HepG2 (cell line): ENCODE measurements around the gene PDSS2. TPM values are rescaled to one million over a fixed set of nuclear protein-coding genes. Genes with fewer than 3 reads are reported as not detected.

Experiments used
- ATAC-seq: fragments of 200-7000 bp; cut with Tn5 transposase; 3 replicates; pipeline ENCODE4 v1.9.1; 2020; ENCODE audit warnings: mild to moderate bottlenecking, moderate library complexity
- BruUV-seq: library from RNA; stranded (reverse); fragments of 400-500 nt; replicated peaks from 2 replicates; lab custom pipeline; 2021; lab: Mats Ljungman, UMichigan
- CTCF ChIA-PET: fragments of 300-600 bp; formaldehyde crosslinking; extraction: SDS; loops from one replicate; lab custom pipeline; 2021; ENCODE audit warnings: low total read pairs, inconsistent platforms, low intra/inter-chr PET ratio; lab: Yijun Ruan, JAX
- POLR2A ChIA-PET: fragments of 350-600 bp; sonication (Branson Sonifier 250); formaldehyde crosslinking; loops from one replicate; lab custom pipeline; 2020; ENCODE audit warnings: antibody characterized with exemption, inconsistent platforms; lab: Yijun Ruan, JAX
- DNase-seq: peaks from one replicate; pipeline ENCODE4 v3.0.0-alpha.2; 2015; ENCODE audit warnings: low spot score
- FAIRE-seq: peaks from 3 replicates; lab custom pipeline; 2011; peaks lifted over from hg19 to GRCh38; lab: Jason Lieb, UNC
- H2AFZ ChIP-seq: one replicate; pipeline ENCODE4 v1.6.1; 2011; ENCODE audit warnings: low read length, inconsistent platforms
- H3K27ac ChIP-seq: fragments of 300-600 bp; 3 replicates; pipeline ENCODE4 v1.8.0; 2011; ENCODE audit warnings: mixed run types, mild to moderate bottlenecking, mixed read lengths, low read length, inconsistent platforms; ENCODE audit not compliant: insufficient read depth; ENCODE audit errors: extremely low read length
- H3K27me3 ChIP-seq, 2 experiments: fragments of 200-600 bp in 1 of 2; 2 replicates in 1 of 2; 3 replicates in 1 of 2; pipeline versions ENCODE4 v1.6.0 to v1.8.0; 2011; ENCODE audit warnings: low read length in 2 of 2, mild to moderate bottlenecking in 2 of 2, moderate library complexity in 2 of 2, inconsistent platforms in 1 of 2; ENCODE audit not compliant: insufficient read depth in 2 of 2, control insufficient read depth in 1 of 2
- H3K36me3 ChIP-seq, 2 experiments: fragments of 200-600 bp in 1 of 2; replicated peaks in 1 of 2; 2 replicates in 1 of 2; 3 replicates in 1 of 2; pipeline versions ENCODE4 v1.5.1 to v1.8.0; 2011; ENCODE audit warnings: low read length in 2 of 2, inconsistent platforms in 1 of 2; ENCODE audit not compliant: insufficient read depth in 2 of 2, control insufficient read depth in 1 of 2
- H3K4me1 ChIP-seq: 2 replicates; pipeline ENCODE4 v1.5.1; 2012; ENCODE audit warnings: low read length, inconsistent platforms; ENCODE audit not compliant: insufficient read depth
- H3K4me2 ChIP-seq: 2 replicates; pipeline ENCODE4 v1.6.0; 2011; ENCODE audit warnings: low read depth, low read length, inconsistent platforms
- H3K4me3 ChIP-seq, 3 experiments: fragments of 200-600 bp in 1 of 3; sonication (generic), shearing (Covaris generic) in 1 of 3; replicated peaks in 1 of 3; 2 replicates each; pipeline ENCODE4 v1.5.1; 2011 to 2016; ENCODE audit warnings: low read length in 3 of 3, inconsistent platforms in 2 of 3, low read depth in 2 of 3, mild to moderate bottlenecking in 2 of 3, control low read depth in 1 of 3, mixed read lengths in 1 of 3; ENCODE audit not compliant: insufficient read depth in 1 of 3
- H3K79me2 ChIP-seq: one replicate; pipeline ENCODE4 v1.6.1; 2011; ENCODE audit warnings: low read length, inconsistent platforms; ENCODE audit not compliant: insufficient read depth
- H3K9ac ChIP-seq: 2 replicates; pipeline ENCODE4 v1.6.0; 2011; ENCODE audit warnings: mild to moderate bottlenecking, low read depth, low read length, inconsistent platforms; ENCODE audit not compliant: insufficient read depth
- H3K9me3 ChIP-seq: 2 replicates; pipeline ENCODE4 v1.5.1; 2012; ENCODE audit warnings: mild to moderate bottlenecking, low read length
- H4K20me1 ChIP-seq: 2 replicates; pipeline ENCODE4 v1.6.0; 2011; ENCODE audit warnings: inconsistent platforms, mild to moderate bottlenecking, low read length, moderate library complexity; ENCODE audit not compliant: insufficient read depth
- ARNT2 ChIP-seq: sonication (generic); formaldehyde crosslinking; IDR thresholded peaks from 2 replicates; pipeline ENCODE4 v1.8.0; 2022; ENCODE audit warnings: mild to moderate bottlenecking, low read depth, missing genetic modification reagents, moderate library complexity
- NBN ChIP-seq: fragments of 450-650 bp; conservative IDR thresholded peaks from 2 replicates; pipeline ENCODE4 v1.6.1; 2017
- PRDM15 ChIP-seq: sonication (generic); formaldehyde crosslinking; IDR thresholded peaks from 2 replicates; pipeline ENCODE4 v1.4.0; 2020; ENCODE audit warnings: missing genetic modification reagents
- RBFOX2 ChIP-seq: fragments of 200-400 bp; formaldehyde crosslinking; IDR thresholded peaks from 2 replicates; pipeline ENCODE4 v1.6.1; 2017; ENCODE audit warnings: low read depth, mild to moderate bottlenecking, low read length
- RNF2 ChIP-seq: fragments of 450-650 bp; conservative IDR thresholded peaks from 2 replicates; pipeline ENCODE4 v1.6.1; 2016; ENCODE audit warnings: low read depth
- SUZ12 ChIP-seq: fragments of 150-350 bp; IDR thresholded peaks from 2 replicates; pipeline ENCODE4 v1.6.1; 2014; ENCODE audit warnings: low read depth, low read length
- YEATS2 ChIP-seq: sonication (generic); formaldehyde crosslinking; IDR thresholded peaks from 2 replicates; pipeline ENCODE4 v1.4.0; 2020; ENCODE audit warnings: missing genetic modification reagents, borderline replicate concordance
- ZBTB8A ChIP-seq: sonication (generic); formaldehyde crosslinking; IDR thresholded peaks from 2 replicates; pipeline ENCODE4 v1.4.0; 2020; ENCODE audit warnings: mild to moderate bottlenecking, low read depth, missing genetic modification reagents, borderline replicate concordance
- ZKSCAN1 ChIP-seq: fragments of 150-350 bp; IDR thresholded peaks from 2 replicates; pipeline ENCODE4 v1.6.1; 2014; ENCODE audit warnings: low read length
- ZNF10 ChIP-seq: sonication (generic); formaldehyde crosslinking; IDR thresholded peaks from 2 replicates; pipeline ENCODE4 v1.4.0; 2020; ENCODE audit warnings: mild to moderate bottlenecking, low read depth, missing genetic modification reagents, borderline replicate concordance
- ZNF564 ChIP-seq: sonication (generic); formaldehyde crosslinking; IDR thresholded peaks from 2 replicates; pipeline ENCODE4 v1.8.1; 2023; ENCODE audit warnings: mild to moderate bottlenecking, missing genetic modification reagents
- ZNF660 ChIP-seq: sonication (generic); formaldehyde crosslinking; IDR thresholded peaks from 2 replicates; pipeline ENCODE4 v1.5.1; 2020; ENCODE audit warnings: mild to moderate bottlenecking, low read depth, missing genetic modification reagents, borderline replicate concordance
- ZNF740 ChIP-seq: sonication (generic); formaldehyde crosslinking; IDR thresholded peaks from 2 replicates; pipeline ENCODE4 v1.4.0; 2020; ENCODE audit warnings: missing genetic modification reagents
- ZNF747 ChIP-seq: sonication (generic); formaldehyde crosslinking; IDR thresholded peaks from 2 replicates; pipeline ENCODE4 v1.8.1; 2023; ENCODE audit warnings: missing genetic modification reagents, mild to moderate bottlenecking, borderline replicate concordance
- ZNF770 ChIP-seq: sonication (generic); formaldehyde crosslinking; IDR thresholded peaks from 2 replicates; pipeline ENCODE4 v1.5.0; 2020; ENCODE audit warnings: mild to moderate bottlenecking, missing genetic modification reagents
- WGBS: methylation state at CpG from one replicate; pipeline ENCODE4 v1.1.6; 2017; ENCODE audit warnings: low lambda C conversion rate; 5-methylcytosine and 5-hydroxymethylcytosine counted together
- in situ Hi-C: cut with HindIII; loops from 2 replicates; pipeline ENCODE4 v1.10.0; 2017; ENCODE audit warnings: low pct_unique_long_range_greater_than_20kb; ENCODE audit not compliant: extremely low pct_ligation_motif_present
- intact Hi-C: fragments of 100-400 bp; cut with micrococcal nuclease; formaldehyde crosslinking; loops from one replicate; pipeline ENCODE4 v1.10.0; 2022; ENCODE audit not compliant: unreplicated experiment
- polyA plus RNA-seq, 8 experiments: library from polyadenylated mRNA; depleted of rRNA in 3 of 8; stranded (reverse) in 7 of 8; unstranded in 1 of 8; fragments of >200 nt; fragmentation: Illumina TruSeq in 4 of 8; extraction: Trizol in 4 of 8; gene quantifications; 2 replicates each; pipeline versions ENCODE4 v1.2.1 to v1.2.3, GENCODE V29; 2011 to 2016; ENCODE audit warnings: low read depth in 4 of 8, missing spikeins in 1 of 8, mixed read lengths in 1 of 8; ENCODE audit not compliant: insufficient read depth in 1 of 8
- total RNA-seq, 5 experiments: library from RNA; depleted of rRNA; stranded (reverse); fragments of >200 nt; fragmentation: Illumina TruSeq; extraction: Trizol; gene quantifications; 2 replicates each; pipeline ENCODE4 v1.2.3, GENCODE V29; 2016; ENCODE audit warnings: low read depth in 1 of 5

PDSS2 gene
- total and polyA plus RNA-seq, 2 of the 13 experiments (the other 11 are each of a cell fraction or from before 2014, with no cell fraction given), result 16.2 to 17.0 TPM

DNA sequence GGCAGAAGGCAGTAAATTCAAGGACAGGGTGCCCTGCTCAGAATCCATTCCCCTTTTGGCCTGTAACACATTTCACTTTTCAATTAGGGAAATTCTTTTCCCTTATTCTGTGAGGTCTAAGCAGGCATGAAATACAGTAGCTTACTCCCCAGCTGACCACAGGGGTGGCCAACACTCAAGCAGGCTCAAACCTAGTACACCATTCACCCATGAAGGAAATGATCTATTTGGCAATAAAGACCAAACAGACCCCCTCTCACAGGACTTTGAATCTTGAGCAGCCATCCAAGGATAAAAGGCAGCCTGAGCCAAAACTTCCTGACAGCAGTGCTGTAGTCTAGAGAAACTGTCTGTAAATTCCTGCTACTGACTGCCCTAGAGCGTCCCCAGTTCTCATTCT, 17.7 kb downstream of the PDSS2 start:
- Histone ChIP-seq H4K20me1 (no peaks in the 10 kb centered on the region), H3K36me3 (no peaks in the 10 kb centered on the region; a peak in 1 of 5 replicates), H3K4me3 (no peak overlapping the region), H3K27ac (no peak overlapping the region), H3K9me3 (peaks cover 5% of the 10 kb centered on the region), H3K27me3 (no peaks in the 10 kb centered on the region), H3K4me2 (no peak overlapping the region), H2AFZ (no peak overlapping the region), H3K9ac (no peak overlapping the region), H3K79me2 (peaks cover 9% of the 10 kb centered on the region), H3K4me1 (no peaks in the 10 kb centered on the region)
- intact Hi-C loops (no loop called here), in situ Hi-C loops (no loop called here)
- ATAC-seq, result no peak
- no TSS peak for BruUV-seq
- no peak for DNase-seq
- FAIRE-seq, result no peak
- ChIA-PET CTCF (no interaction called here), POLR2A (no interaction called here)
- WGBS, result 100% methylated on average over 1 of the region's 1 CpG
- no peak for TF ChIP-seq ARNT2 (CRISPR knock-in tag)
- TF ChIP-seq NBN, result no peak
- no peak for TF ChIP-seq ZNF564 (CRISPR knock-in tag)
- no peak for TF ChIP-seq RNF2
- TF ChIP-seq ZNF747, result no peak
- TF ChIP-seq RBFOX2, result no peak
- TF ChIP-seq ZNF740 (CRISPR knock-in tag), result no peak
- no peak for TF ChIP-seq PRDM15 (CRISPR knock-in tag)
- no peak for TF ChIP-seq ZNF660 (CRISPR knock-in tag)
- TF ChIP-seq SUZ12, result no peak
- TF ChIP-seq ZKSCAN1, result no peak
- no peak for TF ChIP-seq ZBTB8A (CRISPR knock-in tag)
- TF ChIP-seq ZNF770 (CRISPR knock-in tag), result no peak
- TF ChIP-seq YEATS2 (CRISPR knock-in tag), result no peak
- no peak for TF ChIP-seq ZNF10 (CRISPR knock-in tag)
